22Rv1 (cell line): Measurements from ENCODE around the gene GLRX2.
"Not testable (repeated sequence)": the region's sequence is repeated elsewhere in the genome, so short reads cannot be mapped to it uniquely, and the experiment has no call there.

Source experiments
- H3K27ac ChIP-seq: fragments of 450-650 bp; 2 replicates; pipeline ENCODE4 v1.5.1; 2017
- ZFX ChIP-seq: fragments of 450-650 bp; IDR thresholded peaks from 2 replicates; pipeline ENCODE4 v1.6.1; 2017; ENCODE audit warnings: antibody characterized with exemption, borderline replicate concordance
- TF ChIP-seq, protein P1 (sequence below): fragments of 450-650 bp; IDR thresholded peaks from 2 replicates; pipeline ENCODE4 v1.5.1; 2017; ENCODE audit warnings: mild to moderate bottlenecking

Gene GLRX2

DNA sequence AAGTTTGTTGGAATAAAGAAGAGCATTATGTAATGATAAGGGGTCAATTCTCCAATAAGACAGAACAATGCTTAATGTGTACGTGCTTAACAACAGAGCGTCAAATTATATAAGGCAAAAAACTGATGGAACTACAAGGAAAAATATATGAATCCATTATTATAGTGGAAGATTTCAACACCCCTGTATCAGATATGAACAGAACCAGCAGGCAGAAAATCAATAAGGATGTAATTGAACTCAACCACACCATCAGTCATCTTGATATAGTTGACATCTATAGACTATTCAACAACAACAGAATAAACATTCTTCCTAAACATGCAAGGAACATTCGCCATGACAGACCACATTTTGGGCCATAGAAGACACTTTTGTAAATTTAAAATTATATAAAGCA is 13.0 kb upstream of the GLRX2 start:
- no peak overlapping the region for H3K27ac ChIP-seq
- no peak for TF ChIP-seq ZFX

DNA sequence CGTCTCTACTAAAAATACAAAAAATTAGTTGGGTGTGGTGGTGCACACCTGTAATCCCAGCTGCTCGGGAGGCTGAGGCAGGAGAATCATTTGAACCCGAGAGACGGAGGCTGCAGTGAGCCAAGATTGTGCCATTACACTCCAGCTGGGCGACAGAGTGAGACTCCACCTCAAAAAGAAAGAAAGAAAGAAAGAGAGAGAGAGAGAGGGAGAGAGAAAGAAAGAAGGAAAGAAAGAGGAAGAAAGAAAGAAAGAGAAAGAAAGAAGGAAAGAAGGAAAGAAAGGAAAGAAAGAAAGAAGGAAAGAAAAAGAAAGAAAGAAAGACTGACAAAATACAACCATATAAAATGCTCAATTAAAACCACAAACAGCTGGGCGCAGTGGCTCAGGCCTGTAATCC is 12.0 kb upstream of the GLRX2 start:
- not testable (repeated sequence) for H3K27ac ChIP-seq

DNA sequence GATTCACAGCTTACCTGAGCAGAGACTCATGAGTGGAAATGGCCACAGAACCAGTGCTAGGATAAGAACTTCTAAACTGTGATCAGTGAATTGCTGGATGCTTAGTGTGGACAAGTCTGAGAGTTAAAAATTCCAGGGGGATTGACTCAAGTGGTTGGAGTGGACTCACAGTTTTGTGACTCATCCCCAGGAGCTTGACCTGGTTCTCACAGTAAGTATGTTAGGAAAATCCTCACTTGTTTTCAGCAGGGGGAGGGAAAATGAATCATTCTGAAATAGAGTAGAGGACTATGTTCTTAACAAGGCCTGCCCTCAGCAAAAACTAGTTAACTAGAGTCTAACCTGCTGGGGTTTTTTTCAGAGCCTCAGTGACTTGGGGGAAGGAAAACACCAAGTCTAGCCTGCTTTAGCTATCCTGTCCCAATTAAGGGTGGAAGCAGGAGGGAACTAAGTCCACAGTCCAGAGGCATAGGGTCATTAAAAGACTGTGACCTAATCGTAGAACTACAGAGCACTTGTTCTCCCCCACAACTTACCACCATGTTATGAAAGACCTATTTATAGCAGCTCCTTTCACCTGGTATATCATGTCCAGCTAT is 10.5 kb upstream of the GLRX2 start:
- no peak overlapping the region for H3K27ac ChIP-seq
- TF ChIP-seq, protein P1, sequence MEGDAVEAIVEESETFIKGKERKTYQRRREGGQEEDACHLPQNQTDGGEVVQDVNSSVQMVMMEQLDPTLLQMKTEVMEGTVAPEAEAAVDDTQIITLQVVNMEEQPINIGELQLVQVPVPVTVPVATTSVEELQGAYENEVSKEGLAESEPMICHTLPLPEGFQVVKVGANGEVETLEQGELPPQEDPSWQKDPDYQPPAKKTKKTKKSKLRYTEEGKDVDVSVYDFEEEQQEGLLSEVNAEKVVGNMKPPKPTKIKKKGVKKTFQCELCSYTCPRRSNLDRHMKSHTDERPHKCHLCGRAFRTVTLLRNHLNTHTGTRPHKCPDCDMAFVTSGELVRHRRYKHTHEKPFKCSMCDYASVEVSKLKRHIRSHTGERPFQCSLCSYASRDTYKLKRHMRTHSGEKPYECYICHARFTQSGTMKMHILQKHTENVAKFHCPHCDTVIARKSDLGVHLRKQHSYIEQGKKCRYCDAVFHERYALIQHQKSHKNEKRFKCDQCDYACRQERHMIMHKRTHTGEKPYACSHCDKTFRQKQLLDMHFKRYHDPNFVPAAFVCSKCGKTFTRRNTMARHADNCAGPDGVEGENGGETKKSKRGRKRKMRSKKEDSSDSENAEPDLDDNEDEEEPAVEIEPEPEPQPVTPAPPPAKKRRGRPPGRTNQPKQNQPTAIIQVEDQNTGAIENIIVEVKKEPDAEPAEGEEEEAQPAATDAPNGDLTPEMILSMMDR, result no peak
- TF ChIP-seq ZFX, result no peak

DNA sequence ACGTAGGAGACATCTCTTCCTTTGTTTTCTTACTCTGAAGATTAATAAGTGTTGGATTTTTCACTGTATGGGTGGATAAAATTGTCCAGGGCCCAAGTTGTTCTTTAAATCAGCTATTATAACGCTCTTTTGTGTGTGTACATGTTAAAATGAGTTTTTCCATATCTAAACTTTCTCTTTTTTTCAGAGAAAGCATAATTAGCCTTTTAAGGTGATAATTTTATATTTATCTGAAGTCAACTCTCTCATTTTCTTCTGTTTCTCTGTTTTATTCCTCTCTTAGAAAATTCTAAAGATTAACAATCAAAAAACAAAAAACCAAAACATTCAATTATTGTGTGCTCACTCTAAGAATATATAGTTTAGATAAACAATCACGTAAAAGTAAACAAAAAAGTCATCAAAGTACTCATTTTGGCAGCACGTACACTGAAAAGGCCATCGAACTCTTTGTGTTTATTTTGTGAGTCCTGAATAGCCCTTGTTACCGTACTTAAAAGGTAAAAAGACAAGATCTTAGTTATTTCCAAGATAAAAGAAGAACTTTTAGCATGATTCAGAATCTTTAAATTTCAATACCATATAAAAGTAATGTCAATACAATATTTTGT is 9.4 kb upstream of the GLRX2 start:
- TF ChIP-seq, protein P1, result no peak
- TF ChIP-seq ZFX, result no peak

DNA sequence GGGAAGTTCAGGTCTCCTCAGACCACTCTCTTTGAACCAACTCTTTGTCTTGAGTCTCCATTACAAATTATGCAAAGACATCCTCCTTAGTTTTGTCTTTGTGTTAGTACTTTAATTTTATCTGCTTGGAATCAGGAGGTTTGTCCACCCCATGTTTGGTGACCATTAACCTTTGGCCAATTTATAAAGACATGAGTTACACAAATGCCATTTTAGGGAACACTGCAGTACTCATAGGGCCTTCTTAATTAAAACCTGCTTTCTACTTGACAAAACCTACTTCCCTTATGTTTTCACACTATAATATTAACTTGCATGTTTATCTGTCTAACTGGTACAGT is 8.7 kb upstream of the GLRX2 start:
- TF ChIP-seq ZFX, result no peak
- TF ChIP-seq, protein P1, result no peak
- H3K27ac ChIP-seq, result no peak overlapping the region

More for the DNA sequence above, 9.4 kb upstream of the GLRX2 start:
- no peak overlapping the region for H3K27ac ChIP-seq

DNA sequence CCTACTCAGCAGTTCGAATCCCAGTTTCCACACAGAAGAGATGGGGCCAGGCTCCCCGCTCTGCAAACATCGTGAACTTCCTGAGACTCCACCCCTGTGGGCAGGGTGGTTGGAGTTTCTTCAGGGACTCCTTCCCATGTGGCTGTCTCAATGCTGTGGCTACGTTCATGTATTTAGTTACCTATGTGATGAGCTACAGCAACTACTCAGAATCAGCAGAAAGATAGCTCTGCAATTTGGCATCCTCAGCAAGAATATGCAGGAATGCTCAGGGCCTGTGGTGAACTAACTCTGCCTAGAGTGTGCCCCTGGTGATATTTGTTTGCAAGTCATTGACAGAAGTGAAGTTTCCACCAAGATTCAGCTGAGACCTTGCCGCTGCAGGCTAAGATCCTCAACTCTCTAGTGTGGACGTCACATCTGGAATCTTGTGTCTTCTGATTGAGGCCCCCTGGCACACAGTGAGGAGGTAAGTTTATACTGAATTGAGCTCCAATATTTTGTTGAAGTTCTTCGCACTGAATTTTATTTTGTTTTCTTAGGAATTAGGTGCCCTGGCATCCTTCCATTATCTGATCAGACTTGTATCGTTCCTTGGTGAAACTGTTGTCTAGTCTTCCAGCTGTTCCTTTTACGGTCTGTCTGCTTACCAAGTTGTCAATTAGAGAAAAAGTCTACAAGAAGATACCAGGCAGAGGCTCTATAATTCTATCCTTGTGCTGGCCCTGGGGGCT is 8.2 kb upstream of the GLRX2 start:
- no peak for TF ChIP-seq ZFX
- TF ChIP-seq, protein P1, result no peak
- no peak overlapping the region for H3K27ac ChIP-seq

DNA sequence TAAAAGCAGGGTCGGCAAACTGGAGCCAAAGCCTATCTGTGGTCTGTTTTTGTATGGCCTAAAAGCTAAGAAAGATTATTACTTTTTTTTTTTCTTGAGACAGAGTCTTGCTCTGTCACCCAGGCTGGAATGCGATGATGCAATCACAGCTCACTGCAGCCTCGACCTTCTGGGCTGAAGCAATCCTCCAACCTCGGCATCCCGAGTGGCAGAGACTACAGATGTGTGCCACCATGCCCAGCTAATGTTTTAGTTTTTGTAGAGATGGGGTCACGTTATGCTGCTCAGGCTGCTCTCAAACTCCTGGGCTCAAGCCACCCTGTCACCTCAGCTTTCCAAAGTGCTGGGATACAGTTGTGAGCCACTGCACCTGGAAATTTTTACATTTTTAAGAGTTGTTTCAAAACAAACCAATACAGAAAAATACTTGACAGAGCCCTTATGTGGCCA is 6.5 kb upstream of the GLRX2 start:
- no peak overlapping the region for H3K27ac ChIP-seq
- TF ChIP-seq, protein P1, result no peak
- no peak for TF ChIP-seq ZFX

DNA sequence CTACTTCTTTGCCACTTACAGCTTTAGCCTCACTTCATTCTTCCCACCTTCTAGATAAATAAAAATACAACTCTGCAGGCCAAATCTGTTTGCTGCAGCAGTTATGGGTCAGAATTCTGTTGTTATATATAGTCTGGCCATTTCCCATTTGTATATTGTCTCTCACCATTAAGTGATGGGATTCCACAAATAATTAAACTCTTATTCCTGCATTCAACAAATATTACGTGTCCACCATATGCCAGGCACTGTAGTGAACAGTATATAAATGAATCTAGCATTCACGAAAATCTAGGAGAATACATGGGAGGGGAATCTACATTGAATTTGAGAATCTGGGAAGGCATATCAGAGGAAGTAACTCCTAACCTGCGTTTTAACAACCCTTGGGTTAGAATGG is 5.7 kb upstream of the GLRX2 start:
- no peak overlapping the region for H3K27ac ChIP-seq
- TF ChIP-seq ZFX, result no peak
- TF ChIP-seq, protein P1, result no peak
